IMR-90 (cell line): Measurements from ENCODE around the gene OR3A1. TPM values are rescaled to one million over a fixed set of nuclear protein-coding genes. Genes with fewer than 3 reads are reported as not detected.

Source experiments
- ATAC-seq: fragments of 200-7000 bp; cut with Tn5 transposase; 2 replicates; pipeline ENCODE4 v1.9.1; 2020; ENCODE audit warnings: low read depth, mild to moderate bottlenecking, moderate library complexity
- BruUV-seq: library from RNA; stranded (reverse); fragments of 400-500 nt; replicated peaks from 2 replicates; lab custom pipeline; 2021; lab: Mats Ljungman, UMichigan
- CTCF ChIA-PET: fragments of 300-600 bp; formaldehyde crosslinking; extraction: SDS; loops from one replicate; lab custom pipeline; 2021; ENCODE audit warnings: antibody characterized with exemption; lab: Yijun Ruan, JAX
- POLR2A ChIA-PET: fragments of 300-600 bp; sonication (Branson Sonifier 250); formaldehyde crosslinking; loops from one replicate; lab custom pipeline; 2022; ENCODE audit warnings: antibody characterized with exemption; ENCODE audit not compliant: unreplicated experiment; lab: Charles Lee
- DNase-seq: peaks from one replicate; pipeline ENCODE4 v3.0.0; 2013
- H2AFZ ChIP-seq: replicated peaks from 2 replicates; pipeline ENCODE3; 2013; ENCODE audit warnings: low read length, mild to moderate bottlenecking; ENCODE audit not compliant: poor library complexity
- H2AK5ac ChIP-seq: 2 replicates; pipeline ENCODE4 v1.6.1; 2013; ENCODE audit warnings: low read depth, low read length, inconsistent platforms
- H2AK9ac ChIP-seq: replicated peaks from 2 replicates; pipeline ENCODE3; 2013; ENCODE audit warnings: mild to moderate bottlenecking, low read depth, low read length, moderate library complexity; ENCODE audit not compliant: poor library complexity
- H2BK120ac ChIP-seq: 2 replicates; pipeline ENCODE4 v1.6.1; 2013; ENCODE audit warnings: low read depth, low read length, inconsistent platforms
- H2BK15ac ChIP-seq: 3 replicates; pipeline ENCODE4 v1.6.1; 2013; ENCODE audit warnings: low read depth, low read length, inconsistent platforms
- H2BK20ac ChIP-seq: 2 replicates; pipeline ENCODE4 v1.6.1; 2013; ENCODE audit warnings: low read depth, mild to moderate bottlenecking, inconsistent platforms, low read length, moderate library complexity
- H2BK5ac ChIP-seq: 2 replicates; pipeline ENCODE4 v1.6.1; 2013; ENCODE audit warnings: mild to moderate bottlenecking, low read depth, low read length, inconsistent platforms; ENCODE audit not compliant: poor library complexity, severe bottlenecking
- H3K14ac ChIP-seq: replicated peaks from 2 replicates; pipeline ENCODE4 v1.6.1; 2013; ENCODE audit warnings: low read depth, low read length, inconsistent platforms
- H3K18ac ChIP-seq: 2 replicates; pipeline ENCODE4 v1.6.1; 2013; ENCODE audit warnings: low read depth, low read length, control low read depth
- H3K23ac ChIP-seq: 2 replicates; pipeline ENCODE4 v1.6.1; 2013; ENCODE audit warnings: low read depth, low read length, inconsistent platforms
- H3K27ac ChIP-seq: 2 replicates; pipeline ENCODE4 v1.5.1; 2013; ENCODE audit warnings: mild to moderate bottlenecking, control low read depth, low read length; ENCODE audit not compliant: insufficient read depth
- H3K27me3 ChIP-seq: 2 replicates; pipeline ENCODE4 v1.6.1; 2013; ENCODE audit warnings: low read length; ENCODE audit not compliant: control insufficient read depth, insufficient read depth
- H3K36me3 ChIP-seq: 2 replicates; pipeline ENCODE4 v1.6.1; 2013; ENCODE audit warnings: low read length, mixed read lengths; ENCODE audit not compliant: control insufficient read depth, insufficient read depth
- H3K4ac ChIP-seq: 2 replicates; pipeline ENCODE4 v1.6.1; 2013; ENCODE audit warnings: low read depth, low read length, inconsistent platforms
- H3K4me1 ChIP-seq: 2 replicates; pipeline ENCODE4 v1.6.1; 2013; ENCODE audit warnings: low read length, mixed read lengths; ENCODE audit not compliant: control insufficient read depth, insufficient read depth
- H3K4me2 ChIP-seq: 2 replicates; pipeline ENCODE4 v1.6.1; 2013; ENCODE audit warnings: low read depth, mild to moderate bottlenecking, control low read depth, low read length, moderate library complexity
- H3K4me3 ChIP-seq: 2 replicates; pipeline ENCODE4 v1.5.1; 2013; ENCODE audit warnings: low read depth, mild to moderate bottlenecking, control low read depth, low read length, moderate library complexity; ENCODE audit not compliant: insufficient read depth
- H3K56ac ChIP-seq: 2 replicates; pipeline ENCODE4 v1.6.1; 2013; ENCODE audit warnings: low read length, inconsistent platforms; ENCODE audit not compliant: insufficient read depth; ENCODE audit errors: extremely low read depth
- H3K79me1 ChIP-seq, 2 experiments: 2 replicates each; pipeline ENCODE4 v1.6.1; 2013; ENCODE audit warnings: low read length in 2 of 2, inconsistent platforms in 1 of 2, low read depth in 1 of 2
- H3K9ac ChIP-seq: 2 replicates; pipeline ENCODE4 v1.6.1; 2013; ENCODE audit warnings: low read depth, low read length, control low read depth
- H3K9me1 ChIP-seq: 2 replicates; pipeline ENCODE4 v1.6.1; 2013; ENCODE audit warnings: low read length, inconsistent platforms; ENCODE audit not compliant: insufficient read depth
- H3K9me3 ChIP-seq: 2 replicates; pipeline ENCODE4 v1.6.1; 2013; ENCODE audit warnings: low read length; ENCODE audit not compliant: control insufficient read depth, insufficient read depth
- H4K20me1 ChIP-seq: 2 replicates; pipeline ENCODE4 v1.6.1; 2013; ENCODE audit warnings: low read length, inconsistent platforms; ENCODE audit not compliant: insufficient read depth
- H4K5ac ChIP-seq: 2 replicates; pipeline ENCODE4 v1.6.1; 2013; ENCODE audit warnings: mild to moderate bottlenecking, low read depth, low read length, control low read depth
- H4K8ac ChIP-seq, 2 experiments: 2 replicates each; pipeline ENCODE4 v1.6.1; 2013; ENCODE audit warnings: low read depth in 2 of 2, low read length in 2 of 2, control low read depth in 1 of 2, inconsistent platforms in 1 of 2
- H4K91ac ChIP-seq: 2 replicates; pipeline ENCODE4 v1.6.1; 2013; ENCODE audit warnings: low read depth, low read length, inconsistent platforms; ENCODE audit not compliant: insufficient read depth
- BHLHE40 ChIP-seq: fragments of 150-350 bp; IDR thresholded peaks from 2 replicates; pipeline ENCODE4 v1.6.1; 2016; ENCODE audit warnings: mild to moderate bottlenecking, low read depth, low read length
- CEBPB ChIP-seq: IDR thresholded peaks from 2 replicates; pipeline ENCODE4 v1.6.1; 2012; ENCODE audit warnings: low read depth, low read length, improper control_type of control experiment
- CHD1 ChIP-seq: IDR thresholded peaks from 2 replicates; pipeline ENCODE4 v1.6.1; 2012; ENCODE audit warnings: low read depth, low read length, improper control_type of control experiment
- CTCF ChIP-seq: conservative IDR thresholded peaks from 2 replicates; pipeline ENCODE4 v1.5.1; 2012; ENCODE audit warnings: mild to moderate bottlenecking, low read depth, low read length, improper control_type of control experiment
- FOS ChIP-seq: fragments of 150-350 bp; IDR thresholded peaks from 2 replicates; pipeline ENCODE4 v1.6.1; 2016; ENCODE audit warnings: low read depth, low read length
- MAFK ChIP-seq: IDR thresholded peaks from 2 replicates; pipeline ENCODE4 v1.6.1; 2012; ENCODE audit warnings: low read depth, low read length, improper control_type of control experiment
- MAZ ChIP-seq: IDR thresholded peaks from 2 replicates; pipeline ENCODE4 v1.6.1; 2012; ENCODE audit warnings: low read depth, mild to moderate bottlenecking, low read length, improper control_type of control experiment, moderate library complexity, borderline replicate concordance
- MXI1 ChIP-seq: IDR thresholded peaks from 2 replicates; pipeline ENCODE4 v1.6.1; 2012; ENCODE audit warnings: low read depth, mild to moderate bottlenecking, low read length, moderate library complexity, borderline replicate concordance
- NFE2L2 ChIP-seq: fragments of 150-350 bp; IDR thresholded peaks from 2 replicates; pipeline ENCODE4 v1.6.1; 2016; ENCODE audit warnings: low read depth, mild to moderate bottlenecking, low read length
- POLR2A ChIP-seq: IDR thresholded peaks from 2 replicates; pipeline ENCODE4 v1.6.1; 2012; ENCODE audit warnings: mild to moderate bottlenecking, low read depth, low read length
- RCOR1 ChIP-seq: IDR thresholded peaks from 2 replicates; pipeline ENCODE4 v1.6.1; 2012; ENCODE audit warnings: mild to moderate bottlenecking, low read length, improper control_type of control experiment; ENCODE audit not compliant: insufficient replicate concordance
- RFX5 ChIP-seq: IDR thresholded peaks from 2 replicates; pipeline ENCODE4 v1.8.0; 2012; ENCODE audit warnings: low read depth, mild to moderate bottlenecking, low read length, moderate library complexity
- SMC3 ChIP-seq: fragments of 150-350 bp; IDR thresholded peaks from 2 replicates; pipeline ENCODE4 v1.6.1; 2016; ENCODE audit warnings: low read depth, mild to moderate bottlenecking, antibody characterized with exemption, low read length, moderate library complexity
- WGBS, 2 experiments: methylation state at CpG; one replicate each; pipeline versions ENCODE4 v1.1.5 to v1.1.7; 2013; ENCODE audit warnings: missing lambda C conversion rate in 2 of 2; ENCODE audit not compliant: insufficient read length in 1 of 2; ENCODE audit errors: extremely low coverage in 2 of 2; 5-methylcytosine and 5-hydroxymethylcytosine counted together
- dilution Hi-C: fragments of 300-500 bp; cut with HindIII; formaldehyde crosslinking; loops from one replicate; pipeline ENCODE4 v1.14.3; 2018; ENCODE audit warnings: low sequenced_read_pairs; ENCODE audit not compliant: unreplicated experiment
- in situ Hi-C: fragments of 300-500 bp; cut with MboI; formaldehyde crosslinking; loops from 3 replicates; pipeline ENCODE4 v1.14.3; 2019; ENCODE audit warnings: low sequenced_read_pairs, inconsistent platforms, mixed read lengths
- intact Hi-C: fragments of 100-400 bp; cut with micrococcal nuclease; formaldehyde crosslinking; loops from 2 replicates; pipeline ENCODE4 v1.10.0; 2022
- polyA plus RNA-seq, 3 experiments: library from polyadenylated mRNA; depleted of rRNA; stranded (reverse); fragments of >200 nt; gene quantifications; 2 replicates each; pipeline ENCODE4 v1.2.3, GENCODE V29; 2012; ENCODE audit warnings: low replicate concordance in 1 of 3
- total RNA-seq: library from RNA; depleted of rRNA; stranded (reverse); fragments of >200 nt; gene quantifications from 2 replicates; pipeline ENCODE4 v1.2.3, GENCODE V29; 2012
- TF ChIP-seq, protein P1 (sequence below): fragments of 150-350 bp; IDR thresholded peaks from 2 replicates; pipeline ENCODE4 v1.6.1; 2016; ENCODE audit warnings: low read depth, mild to moderate bottlenecking, low read length, moderate library complexity, borderline replicate concordance
- TF ChIP-seq, protein P2 (sequence below): fragments of 150-350 bp; IDR thresholded peaks from 2 replicates; pipeline ENCODE4 v1.6.1; 2017; ENCODE audit warnings: mild to moderate bottlenecking, antibody characterized with exemption, low read length, low read depth

Gene OR3A1
- total and polyA plus RNA-seq, 2 of the 4 experiments (the other 2 are of a cell fraction) = not detected

GRCh38 chr17:3276126-3276525, 22.0 kb downstream of the OR3A1 start:
- H2AK5ac ChIP-seq = no peak overlapping the region
- no peak overlapping the region for H3K23ac ChIP-seq
- ChIA-PET CTCF (no interaction called here), POLR2A (no interaction called here)
- H4K91ac ChIP-seq = no peak overlapping the region
- H2BK15ac ChIP-seq = no peak overlapping the region
- H3K27me3 ChIP-seq = no peaks in the 10 kb centered on the region
- TF ChIP-seq FOS (no peak), MXI1 (no peak), MAZ (no peak), BHLHE40 (no peak), POLR2A (no peak), CHD1 (no peak), NFE2L2 (no peak), CTCF (no peak), MAFK (no peak), RCOR1 (no peak), CEBPB (no peak), SMC3 (no peak), RFX5 (no peak)
- TF ChIP-seq, protein P1, sequence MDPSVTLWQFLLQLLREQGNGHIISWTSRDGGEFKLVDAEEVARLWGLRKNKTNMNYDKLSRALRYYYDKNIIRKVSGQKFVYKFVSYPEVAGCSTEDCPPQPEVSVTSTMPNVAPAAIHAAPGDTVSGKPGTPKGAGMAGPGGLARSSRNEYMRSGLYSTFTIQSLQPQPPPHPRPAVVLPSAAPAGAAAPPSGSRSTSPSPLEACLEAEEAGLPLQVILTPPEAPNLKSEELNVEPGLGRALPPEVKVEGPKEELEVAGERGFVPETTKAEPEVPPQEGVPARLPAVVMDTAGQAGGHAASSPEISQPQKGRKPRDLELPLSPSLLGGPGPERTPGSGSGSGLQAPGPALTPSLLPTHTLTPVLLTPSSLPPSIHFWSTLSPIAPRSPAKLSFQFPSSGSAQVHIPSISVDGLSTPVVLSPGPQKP = no peak
- TF ChIP-seq, protein P2, sequence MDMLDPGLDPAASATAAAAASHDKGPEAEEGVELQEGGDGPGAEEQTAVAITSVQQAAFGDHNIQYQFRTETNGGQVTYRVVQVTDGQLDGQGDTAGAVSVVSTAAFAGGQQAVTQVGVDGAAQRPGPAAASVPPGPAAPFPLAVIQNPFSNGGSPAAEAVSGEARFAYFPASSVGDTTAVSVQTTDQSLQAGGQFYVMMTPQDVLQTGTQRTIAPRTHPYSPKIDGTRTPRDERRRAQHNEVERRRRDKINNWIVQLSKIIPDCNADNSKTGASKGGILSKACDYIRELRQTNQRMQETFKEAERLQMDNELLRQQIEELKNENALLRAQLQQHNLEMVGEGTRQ = no peak
- dilution Hi-C loops (no loop called here), in situ Hi-C loops (no loop called here), intact Hi-C loops (no loop called here)
- no peaks in the 10 kb centered on the region for H3K9me1 ChIP-seq
- H3K79me1 ChIP-seq = no peaks in the 10 kb centered on the region
- BruUV-seq = no TSS peak
- no peaks in the 10 kb centered on the region for H4K20me1 ChIP-seq
- H3K4ac ChIP-seq = no peak overlapping the region
- WGBS, 2 experiments = no CpG with 5 or more reads among the region's 4 CpGs
- H2AK9ac ChIP-seq = no peak overlapping the region
- DNase-seq (no peak), ATAC-seq (no peak)
- no peak overlapping the region for H2AFZ ChIP-seq
- H3K4me1 ChIP-seq = no peaks in the 10 kb centered on the region
- H3K18ac ChIP-seq = no peak overlapping the region
- no peak overlapping the region for H3K4me2 ChIP-seq
- no peak overlapping the region for H3K4me3 ChIP-seq
- no peak overlapping the region for H3K14ac ChIP-seq
- no peak overlapping the region for H4K8ac ChIP-seq
- H3K9ac ChIP-seq = no peak overlapping the region
- no peak overlapping the region for H3K27ac ChIP-seq
- no peak overlapping the region for H2BK120ac ChIP-seq
- H3K9me3 ChIP-seq = peaks cover 7% of the 10 kb centered on the region
- H3K56ac ChIP-seq = no peak overlapping the region
- no peak overlapping the region for H2BK5ac ChIP-seq
- H4K5ac ChIP-seq = no peak overlapping the region
- no peak overlapping the region for H2BK20ac ChIP-seq
- no peaks in the 10 kb centered on the region for H3K36me3 ChIP-seq
